GM19463 (cell line): Measurements from ENCODE around the gene MRPL20.

Experiments
- ATAC-seq: cut with Tn5 transposase; IDR thresholded peaks from one replicate; pipeline ENCODE4 v1.9.1; 2021; ENCODE audit warnings: mild to moderate bottlenecking, moderate library complexity; ENCODE audit not compliant: unreplicated experiment

The MRPL20 gene

DNA sequence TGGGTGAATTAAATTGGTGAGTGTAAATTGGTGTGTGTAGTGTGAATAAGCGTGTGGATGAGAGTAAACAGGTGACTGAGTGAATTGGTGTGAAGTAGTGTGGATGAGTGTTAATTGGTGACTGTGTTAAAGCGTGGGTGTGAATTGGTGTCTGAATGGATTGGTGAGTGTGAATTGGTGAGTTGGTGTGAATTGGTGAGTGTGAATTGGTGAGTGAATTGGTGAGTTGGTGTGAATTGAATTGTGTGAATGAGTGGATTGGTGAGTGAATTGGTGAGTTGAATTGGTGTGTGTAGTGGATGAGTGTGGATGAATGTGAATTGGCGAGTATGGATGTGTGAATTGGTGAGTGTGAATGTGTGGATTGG, 40.4 kb downstream of the MRPL20 start:
- no peak for ATAC-seq

DNA sequence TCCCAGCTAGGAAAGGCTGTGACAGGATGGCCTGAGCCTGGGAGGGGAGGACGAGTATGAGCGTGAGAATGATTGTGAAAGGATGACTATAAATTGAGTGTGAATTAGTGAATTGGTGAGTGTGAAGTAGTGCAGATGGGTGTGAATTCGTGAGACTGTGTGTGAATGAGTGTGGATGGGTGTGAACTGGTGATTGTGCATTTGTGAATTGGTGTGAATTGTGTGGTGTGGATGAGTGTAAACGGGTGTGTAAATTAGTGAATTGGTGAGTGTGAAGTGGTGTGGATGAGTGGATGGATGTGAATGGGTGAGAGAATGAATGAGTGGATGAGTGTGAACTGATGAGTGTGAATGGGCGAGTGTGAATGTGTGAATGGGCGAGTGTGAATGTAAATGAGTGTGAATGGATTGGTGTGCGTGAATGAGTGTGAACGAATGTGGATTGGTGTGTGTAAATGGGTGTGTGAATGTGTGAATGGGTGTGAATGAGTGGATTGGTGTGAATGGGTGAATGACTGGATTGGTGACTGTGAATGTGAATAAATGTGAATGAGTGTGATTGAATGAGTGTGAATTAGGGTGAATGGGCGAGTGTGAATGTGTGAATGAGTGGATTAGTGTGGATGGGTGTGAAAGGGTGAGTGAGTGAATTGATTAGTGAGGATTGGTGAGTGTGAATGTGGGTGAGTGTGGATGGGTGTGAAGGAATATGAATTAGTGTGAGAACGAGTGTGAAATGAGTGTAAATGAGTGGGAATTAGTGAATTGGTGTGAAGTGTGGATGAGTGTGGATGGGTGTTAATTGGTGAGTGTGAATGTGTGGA, 41.0 kb downstream of the MRPL20 start:
- ATAC-seq, result no peak

DNA sequence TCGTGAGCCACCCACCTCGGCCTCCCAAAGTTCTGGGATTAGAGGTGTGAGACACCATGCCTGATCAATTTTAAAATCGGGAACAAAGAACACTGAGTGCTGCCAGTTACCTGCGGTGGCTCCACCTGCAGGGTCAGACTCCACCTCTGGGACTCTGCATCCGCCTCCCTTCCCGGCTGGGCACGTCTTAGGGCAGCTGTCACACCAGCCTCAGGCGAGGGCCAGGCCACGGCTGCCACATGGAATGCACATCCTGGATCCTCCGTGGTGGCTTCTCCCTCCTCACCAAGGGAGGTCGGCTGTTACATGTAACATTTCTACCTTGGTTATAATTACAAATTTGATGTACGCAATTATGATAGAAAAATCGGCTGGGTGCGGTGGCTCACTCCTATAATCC, 42.8 kb downstream of the MRPL20 start:
- no peak for ATAC-seq

DNA sequence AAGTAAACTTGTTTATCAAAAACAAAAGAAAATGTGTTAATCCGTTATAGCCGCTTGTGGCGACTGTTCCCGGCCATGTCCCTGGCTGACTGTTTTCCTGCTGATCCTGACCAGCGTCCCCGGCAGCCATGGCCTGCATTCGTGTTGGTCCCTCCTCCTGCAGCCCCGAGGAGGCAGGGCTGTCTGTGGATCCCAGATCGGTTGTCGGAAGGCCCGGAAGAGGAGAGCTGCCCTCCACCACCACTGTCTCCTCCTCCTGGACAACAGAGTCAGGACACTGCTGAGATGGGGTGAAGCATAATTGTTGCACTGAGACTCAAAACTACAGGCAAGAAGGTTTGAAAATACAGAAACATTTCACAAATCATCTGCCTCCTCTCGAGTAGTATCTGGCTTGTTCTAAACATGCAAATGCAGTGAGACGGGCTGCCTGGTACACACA, 45.1 kb downstream of the MRPL20 start:
- no peak for ATAC-seq

DNA sequence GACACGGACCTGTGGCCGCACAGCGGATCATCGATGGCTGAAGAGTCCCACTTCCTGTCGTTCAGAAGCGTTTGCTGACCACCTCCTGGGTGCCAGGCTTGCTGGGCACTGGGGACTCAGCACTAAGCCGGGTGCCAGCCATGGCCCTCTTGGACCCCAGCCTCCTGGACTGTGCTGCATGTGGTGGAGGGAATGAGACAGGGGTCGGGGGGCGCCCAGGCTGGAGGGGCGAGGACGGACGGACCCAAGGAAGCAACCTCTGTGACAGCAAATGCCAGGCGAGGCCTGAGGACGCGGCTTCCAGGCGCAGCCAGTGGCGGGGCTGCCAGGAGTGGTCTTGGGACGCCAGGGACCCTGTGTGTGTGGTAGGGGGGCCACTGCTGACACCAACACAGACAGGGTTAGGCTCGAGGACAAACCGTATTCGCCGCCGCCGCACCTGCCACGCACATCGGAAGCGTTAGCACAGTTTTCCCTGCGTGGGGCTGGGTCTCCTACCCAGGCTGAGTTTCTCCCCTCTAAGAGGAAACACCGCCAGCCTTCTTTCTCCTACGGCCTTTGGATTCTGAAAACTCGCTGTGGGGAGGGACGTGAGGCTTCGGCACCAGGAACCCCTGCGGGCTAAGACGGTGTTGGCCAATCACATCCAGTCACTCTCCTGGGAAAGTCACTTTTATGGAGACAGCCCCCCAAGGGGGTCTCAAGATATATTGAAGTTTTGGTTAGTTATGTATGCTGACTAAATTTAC, 45.7 kb downstream of the MRPL20 start:
- ATAC-seq, result no peak

DNA sequence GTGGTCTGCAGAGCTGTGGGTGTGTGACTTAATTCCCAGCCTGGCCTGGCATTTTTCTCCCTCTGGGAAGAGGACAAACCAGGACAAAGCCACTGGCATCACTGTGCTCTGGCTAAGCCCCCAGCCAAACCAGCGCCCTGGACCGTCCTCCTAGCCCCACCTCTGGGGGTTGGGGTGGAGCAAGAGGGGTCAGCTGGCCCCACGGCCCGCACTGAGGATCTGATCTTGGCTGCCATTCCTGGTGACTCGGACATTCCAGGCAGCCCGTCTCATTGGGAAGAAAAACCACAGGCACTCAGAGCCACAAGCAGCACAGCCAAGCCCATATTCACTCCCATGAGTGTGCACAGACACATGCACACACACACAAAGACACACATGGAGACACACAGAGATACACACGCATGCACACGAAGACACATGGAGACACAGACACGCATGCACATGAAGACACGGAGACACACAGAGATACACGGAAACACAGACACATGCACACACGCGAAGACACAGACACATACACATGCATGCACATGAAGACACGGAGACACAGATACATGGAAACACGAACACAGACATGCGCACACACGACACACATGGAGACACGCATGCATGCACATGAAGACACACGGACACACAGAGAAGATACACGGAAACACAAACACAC, 46.5 kb downstream of the MRPL20 start:
- no peak for ATAC-seq

DNA sequence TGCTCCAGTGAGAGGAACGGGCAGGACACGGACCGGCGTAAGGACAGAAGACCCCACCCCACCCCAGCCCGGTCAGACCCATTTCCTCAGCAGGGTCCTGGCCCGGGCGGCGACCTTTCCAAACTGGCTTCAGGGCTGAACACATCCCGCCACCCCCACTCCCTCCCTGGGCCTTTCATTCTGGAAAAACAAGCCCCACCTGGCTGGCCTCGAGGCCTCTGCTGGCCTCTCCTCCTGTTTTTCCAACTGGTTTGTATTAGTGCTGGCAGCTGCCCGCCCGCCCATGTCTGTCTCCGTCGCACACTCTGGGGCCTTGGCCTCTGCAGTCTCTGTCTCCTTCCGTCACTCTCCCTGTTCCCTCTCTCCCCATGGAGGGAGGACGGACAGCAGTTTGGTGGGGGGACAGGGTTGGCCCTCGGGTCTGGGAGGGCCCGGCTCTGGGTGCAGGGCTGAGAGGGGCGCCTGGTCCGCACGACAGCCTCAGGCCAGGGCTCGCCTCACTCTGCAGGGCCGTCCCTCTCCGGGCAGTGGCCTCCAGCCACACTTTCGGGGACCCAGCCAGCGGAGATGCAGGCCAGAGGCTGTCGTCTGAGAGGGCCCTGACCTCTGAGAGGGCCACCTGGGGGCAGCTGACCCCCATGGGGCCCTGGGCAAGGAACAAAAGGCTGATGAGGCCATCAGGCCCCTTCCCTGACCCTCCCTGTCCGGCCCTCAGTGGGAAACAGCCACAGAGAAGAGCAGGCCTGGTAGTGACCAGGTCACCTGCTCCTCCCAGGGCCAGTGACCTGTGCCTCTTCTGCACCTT, 47.2 kb downstream of the MRPL20 start:
- ATAC-seq, result no peak

DNA sequence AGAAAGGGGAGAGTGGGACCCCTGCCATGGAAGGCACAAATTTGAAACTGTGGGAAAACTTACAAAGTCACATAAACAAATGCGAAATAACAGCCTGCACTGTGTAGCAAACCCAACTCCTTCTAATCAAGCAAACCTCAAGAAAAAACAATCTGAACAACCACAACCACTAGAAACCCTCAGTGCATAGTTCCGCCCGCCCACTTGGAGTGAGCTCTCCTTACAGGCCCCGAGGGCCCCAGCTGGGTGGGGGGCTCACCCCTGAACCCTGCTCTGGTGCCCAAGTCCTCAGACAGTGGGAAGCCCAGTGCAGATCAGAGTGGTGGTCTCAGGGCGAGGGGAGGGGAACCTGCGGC, 47.8 kb downstream of the MRPL20 start:
- no peak for ATAC-seq

DNA sequence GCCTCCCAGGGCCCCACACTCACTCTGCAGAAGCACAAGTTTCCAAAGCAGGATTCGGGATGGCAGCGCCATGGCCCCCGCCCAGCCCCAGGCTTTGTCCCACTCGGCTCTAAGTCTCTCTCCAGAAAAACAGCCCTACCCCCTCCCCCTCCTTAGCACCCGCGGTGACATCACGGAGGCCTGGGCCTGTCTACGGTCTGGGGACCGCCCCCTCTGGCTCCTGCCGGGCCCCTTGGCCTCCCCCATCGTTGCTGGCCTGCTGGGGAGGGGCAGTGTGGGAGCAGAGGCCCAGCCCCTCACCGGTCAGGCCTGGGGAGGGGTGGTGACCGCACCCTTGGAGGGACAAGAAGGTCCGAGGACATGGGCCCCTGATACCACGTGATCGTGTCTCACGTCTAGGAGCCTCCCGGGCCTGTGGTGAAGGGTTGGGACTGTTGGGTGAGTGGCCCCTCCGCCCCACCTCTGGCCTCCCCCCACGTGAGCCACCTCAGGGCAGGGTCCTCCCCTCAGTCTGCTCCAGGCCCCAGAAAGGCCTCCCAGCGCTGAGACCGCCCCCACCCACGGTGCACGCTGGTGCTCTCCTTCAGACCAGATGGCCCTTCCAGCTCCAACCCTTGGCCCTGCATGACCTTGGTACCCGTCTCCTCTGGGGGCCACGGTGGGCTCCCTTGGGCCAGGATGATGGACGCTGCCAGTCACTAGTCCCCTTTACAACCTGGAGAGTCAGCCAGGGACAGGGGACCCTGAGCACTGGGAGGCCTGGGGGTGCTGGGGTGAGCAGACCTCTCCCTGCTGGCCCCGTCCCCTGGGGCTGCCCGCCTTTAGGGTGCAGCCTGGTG, 48.4 kb downstream of the MRPL20 start, which contains the start of gene MXRA8:
MXRA8 (minus strand) TSS at position 123 of the 839 bp plus-strand sequence; CDS start at position 72, 51 bp downstream.
- no peak for ATAC-seq

DNA sequence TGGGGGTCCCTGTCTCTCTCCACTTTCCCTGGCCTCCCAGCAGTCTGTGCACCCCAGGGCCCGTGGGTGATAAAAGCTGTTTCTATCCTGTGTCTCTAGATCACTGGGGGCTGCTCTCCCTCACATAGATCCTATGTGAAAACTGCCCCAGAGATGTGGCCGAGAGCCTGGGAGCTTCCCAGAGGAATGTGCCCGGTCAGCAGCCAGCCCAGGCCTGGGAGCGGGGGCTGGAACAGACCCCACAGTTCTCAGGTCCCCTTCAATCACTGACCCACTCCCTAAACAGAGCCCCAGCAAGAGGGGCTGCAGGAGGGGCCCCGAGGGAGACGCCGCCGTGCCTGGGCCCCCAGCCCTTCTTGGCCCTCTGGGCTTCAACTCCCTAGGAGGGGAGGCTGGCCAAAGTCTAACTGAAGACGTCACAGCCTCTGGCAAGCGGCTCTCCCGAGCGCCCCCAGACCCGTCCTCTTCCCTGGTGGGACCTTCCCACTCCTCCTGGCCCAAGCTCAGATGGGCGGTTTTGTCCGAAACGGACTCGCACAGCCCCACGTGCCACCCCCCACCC, 49.1 kb downstream of the MRPL20 start:
- ATAC-seq, result no peak

DNA sequence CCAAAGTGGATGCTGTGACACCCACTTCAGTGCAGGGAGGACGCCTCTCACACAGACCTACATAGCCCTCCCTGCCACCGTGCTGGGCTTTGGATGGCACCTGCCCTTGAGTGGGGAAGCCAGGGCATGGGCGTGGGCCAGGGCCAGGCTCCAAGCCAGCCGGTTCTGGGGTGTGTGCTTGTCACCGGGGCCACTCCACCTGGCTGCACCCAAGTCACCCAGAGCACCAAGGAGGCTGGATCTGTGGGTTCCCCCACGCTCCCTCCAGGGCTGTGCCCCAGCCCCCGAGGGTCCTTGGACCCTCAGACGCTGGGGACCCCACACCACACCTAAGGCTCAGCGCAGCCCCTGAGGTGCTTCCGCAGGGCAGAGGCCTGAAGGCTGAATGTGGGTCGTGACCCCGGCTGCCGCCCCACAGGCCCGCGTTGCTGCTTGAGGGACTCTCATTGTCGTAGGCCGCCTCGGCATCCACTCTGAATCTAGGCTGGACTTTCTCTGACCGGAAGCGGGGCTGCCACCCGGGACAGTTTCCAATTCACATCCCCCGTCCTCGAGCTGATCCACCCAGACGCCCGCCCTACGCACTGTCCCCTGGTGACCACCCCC, 50.2 kb downstream of the MRPL20 start:
- no peak for ATAC-seq

DNA sequence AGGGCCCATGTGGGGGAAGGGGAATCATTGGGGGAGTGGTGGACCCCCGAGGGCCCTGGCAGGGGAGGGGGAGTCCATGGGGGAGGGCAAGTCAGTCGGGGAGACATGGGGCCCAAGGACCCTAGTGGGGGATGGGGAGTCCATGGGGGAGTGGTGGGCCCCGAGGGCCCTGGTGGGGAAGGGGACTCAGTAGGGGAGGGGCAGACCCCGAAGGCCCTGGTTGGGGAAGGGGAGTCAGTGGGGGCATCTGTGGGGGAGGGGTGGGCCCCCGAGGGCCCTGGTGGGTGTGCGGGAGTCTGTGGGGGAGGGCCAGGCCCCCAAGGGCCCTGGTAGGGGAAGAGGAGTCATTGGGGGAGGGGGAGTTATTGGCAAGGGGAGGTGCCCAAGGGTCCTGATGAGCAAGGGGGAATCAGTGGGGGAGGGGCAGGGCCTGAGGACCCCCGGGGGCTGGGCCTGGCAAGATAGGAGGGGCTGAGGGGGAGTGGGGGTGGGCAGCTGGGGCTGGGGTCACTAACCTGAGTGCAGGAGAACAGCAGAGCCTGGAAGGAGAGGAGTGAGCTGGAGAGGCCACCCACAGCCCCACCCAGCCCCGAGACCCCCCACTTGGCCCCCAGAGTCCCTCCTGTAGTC, 50.8 kb downstream of the MRPL20 start:
- ATAC-seq, result no peak

DNA sequence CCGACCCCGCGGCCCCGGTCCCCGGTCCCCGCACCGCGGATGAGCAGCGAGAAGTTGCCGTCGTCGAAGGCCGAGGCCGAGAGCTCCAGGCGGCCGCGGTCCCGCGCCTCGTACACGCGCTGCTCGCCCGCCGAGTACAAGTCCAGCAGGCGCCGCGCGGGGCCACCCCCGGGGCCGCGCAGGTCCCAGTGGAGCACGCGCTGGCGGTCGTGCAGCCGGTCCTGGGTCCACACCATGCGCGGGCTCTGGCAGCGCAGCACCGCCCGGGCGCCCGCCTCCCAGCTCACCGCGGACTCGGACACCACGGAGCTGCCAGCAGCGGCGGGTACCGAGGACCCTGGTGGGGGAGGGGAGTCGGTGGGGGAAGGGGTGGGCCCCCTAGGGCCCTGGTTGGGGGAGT, 51.7 kb downstream of the MRPL20 start:
- no peak for ATAC-seq

DNA sequence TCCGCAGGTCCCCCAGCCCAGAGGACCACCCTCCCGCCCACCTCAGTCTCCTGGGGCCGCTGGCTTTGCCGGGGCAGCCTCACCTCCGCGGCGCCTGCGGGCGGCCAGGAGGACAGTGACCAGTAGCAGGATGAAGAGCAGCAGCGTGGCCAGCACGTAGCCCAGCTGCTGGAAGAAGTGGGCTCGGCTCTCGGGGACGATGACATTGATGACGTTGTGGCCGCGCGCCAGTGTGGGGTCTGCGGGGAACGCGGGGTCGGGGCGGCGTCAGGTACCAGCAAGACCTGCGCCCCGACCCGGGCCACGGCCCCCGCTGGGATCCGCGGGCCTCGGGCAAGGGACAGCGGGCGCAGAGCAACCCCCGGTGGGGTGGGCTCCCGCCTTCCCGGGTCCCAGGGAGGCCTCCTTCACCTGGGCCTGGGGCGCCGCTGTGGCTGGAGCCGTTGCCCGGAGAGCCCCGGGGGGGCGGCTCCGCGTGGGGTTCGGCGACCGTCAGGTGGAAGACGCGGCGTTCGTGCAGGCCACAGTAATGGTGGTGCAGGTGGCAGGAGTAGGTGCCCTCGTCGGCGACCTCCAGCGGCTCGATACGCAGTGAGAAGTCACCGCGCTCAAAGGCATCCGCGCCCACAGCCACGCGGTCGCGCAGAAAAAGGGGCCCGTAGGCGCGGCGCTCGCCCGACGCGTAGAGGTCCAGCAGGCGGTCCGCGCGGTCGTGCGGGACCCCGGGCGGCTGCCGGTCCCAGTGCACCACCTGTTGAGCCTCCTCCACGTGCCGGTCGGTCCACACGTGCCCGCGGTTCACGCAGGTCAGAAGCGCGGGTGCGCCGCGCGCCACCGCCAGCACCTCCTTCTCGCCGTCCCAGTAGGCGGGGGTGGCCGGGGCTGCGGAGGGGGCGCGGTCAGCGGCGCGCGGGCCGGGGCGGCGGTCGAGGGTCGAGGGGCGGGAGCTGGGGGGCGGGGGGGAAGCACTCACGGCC, 52.5 kb downstream of the MRPL20 start:
- no peak for ATAC-seq

DNA sequence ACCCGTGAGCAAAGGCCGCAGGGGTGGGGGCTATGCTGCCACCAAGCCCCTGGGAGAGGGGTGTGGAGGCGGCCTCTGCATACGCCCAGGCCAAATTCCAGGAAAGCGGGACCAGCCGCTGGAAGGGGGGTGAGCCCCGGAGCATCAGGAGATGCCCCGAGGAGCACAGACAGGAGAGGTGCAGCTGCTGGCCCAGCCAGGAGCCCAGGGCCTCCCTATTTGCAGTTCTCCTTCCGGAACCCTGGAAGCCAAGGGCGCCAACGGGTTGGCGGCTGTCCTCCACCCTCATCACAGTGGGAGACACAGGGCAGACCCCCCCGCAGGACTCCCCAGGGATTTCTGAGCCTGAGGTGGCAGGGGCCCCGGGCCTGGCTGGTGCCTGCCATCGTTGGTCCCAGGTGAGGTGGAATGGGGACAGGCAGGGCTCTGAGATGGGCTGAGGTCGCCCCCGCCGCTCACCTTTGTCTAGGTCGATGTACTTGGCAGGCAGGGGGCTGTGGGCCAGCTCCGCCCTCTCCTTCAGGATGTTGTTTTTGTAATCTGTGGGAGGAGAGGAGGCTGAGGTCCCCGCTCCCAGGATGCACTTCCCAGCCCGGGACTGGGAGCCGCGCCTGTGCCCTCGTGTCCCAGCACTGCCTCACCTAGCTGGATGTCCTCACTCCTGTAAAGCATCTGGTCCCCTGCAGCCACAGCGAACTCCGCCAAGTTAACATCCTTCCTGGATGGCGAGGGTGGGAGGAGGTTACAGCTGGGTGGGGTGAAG, 53.5 kb downstream of the MRPL20 start:
- ATAC-seq, result no peak

DNA sequence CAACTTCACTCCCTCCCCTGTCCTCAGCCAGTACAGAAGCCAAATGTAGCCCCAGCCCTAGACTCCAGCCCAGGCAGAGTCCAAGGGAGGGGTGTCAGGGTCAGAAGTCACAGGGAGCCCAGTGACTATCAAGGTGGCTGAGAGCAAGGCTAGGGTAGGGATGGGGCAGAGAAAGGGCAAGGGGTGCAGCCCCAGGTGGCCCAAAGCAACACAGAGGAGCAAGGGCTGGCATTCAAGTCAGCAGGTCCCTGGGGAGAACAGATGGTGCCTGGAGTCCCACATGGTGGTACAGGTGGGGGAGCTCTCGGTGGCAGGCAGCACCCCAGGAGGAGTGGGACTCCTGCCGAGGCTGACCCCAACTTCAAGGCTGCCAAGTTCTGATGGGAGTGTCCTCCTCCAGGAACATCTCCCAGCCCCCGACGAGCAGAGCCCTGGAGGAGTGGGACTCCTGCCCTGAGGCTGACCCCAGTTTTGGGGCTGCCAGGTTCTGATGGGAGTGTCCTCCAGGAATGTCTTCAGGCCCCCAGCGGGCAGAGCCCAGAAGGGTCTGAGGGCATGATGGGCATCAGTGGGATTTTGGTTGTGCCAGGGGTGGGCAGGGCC, 54.2 kb downstream of the MRPL20 start:
- no peak for ATAC-seq
